Measurements from ENCODE around the gene KREMEN2.

The KREMEN2 gene

GRCh38 chr16:3007059-3007956 is 43.2 kb downstream of the KREMEN2 start:
- peak; percentile 41 to 58 for DNase-seq

- DNase-seq: peak; percentile 58 to 77
Observed at GRCh38 chr16:3007957-3008689, 44.0 kb downstream of the KREMEN2 start.

GRCh38 chr16:3008690-3009037 is 44.6 kb downstream of the KREMEN2 start:
- no peak for DNase-seq

GRCh38 chr16:3009568-3010390 is 45.7 kb downstream of the KREMEN2 start:
- DNase-seq: no peak

GRCh38 chr16:3010510-3010909 is 46.4 kb downstream of the KREMEN2 start:
- DNase-seq: no peak

- DNase-seq: no peak
Observed at GRCh38 chr16:3012246-3012645, 48.2 kb downstream of the KREMEN2 start.

GRCh38 chr16:3012828-3013420 is 48.8 kb downstream of the KREMEN2 start, which contains the start of gene CLDN9:
Gene CLDN9, plus strand, starts transcription at chr16:3012923. Its CDS starts 440 bp downstream, at chr16:3013363.
- DNase-seq: no peak

- DNase-seq: no peak
Observed at GRCh38 chr16:3013491-3013951, 49.4 kb downstream of the KREMEN2 start.

GRCh38 chr16:3013998-3014690 is 50.1 kb downstream of the KREMEN2 start:
- DNase-seq: no peak

GRCh38 chr16:3014971-3015370 is 50.9 kb downstream of the KREMEN2 start:
- no peak for DNase-seq

GRCh38 chr16:3015865-3016521 is 51.9 kb downstream of the KREMEN2 start:
- DNase-seq: no peak

- no peak for DNase-seq
Observed at GRCh38 chr16:3017344-3017743, 53.3 kb downstream of the KREMEN2 start.
